Placental epithelial cell (primary cell): ENCODE data around the gene HACD2. TPM values are rescaled to one million over a fixed set of nuclear protein-coding genes. Genes with fewer than 3 reads are reported as not detected.

Experiments
- total RNA-seq: library from RNA; depleted of rRNA; stranded (reverse); fragments of >200 nt; gene quantifications from 2 replicates; pipeline ENCODE4 v1.2.3, GENCODE V29; 2012

HACD2 gene
- 95.4 and 123 TPM in 2 replicates for total RNA-seq

DNA sequence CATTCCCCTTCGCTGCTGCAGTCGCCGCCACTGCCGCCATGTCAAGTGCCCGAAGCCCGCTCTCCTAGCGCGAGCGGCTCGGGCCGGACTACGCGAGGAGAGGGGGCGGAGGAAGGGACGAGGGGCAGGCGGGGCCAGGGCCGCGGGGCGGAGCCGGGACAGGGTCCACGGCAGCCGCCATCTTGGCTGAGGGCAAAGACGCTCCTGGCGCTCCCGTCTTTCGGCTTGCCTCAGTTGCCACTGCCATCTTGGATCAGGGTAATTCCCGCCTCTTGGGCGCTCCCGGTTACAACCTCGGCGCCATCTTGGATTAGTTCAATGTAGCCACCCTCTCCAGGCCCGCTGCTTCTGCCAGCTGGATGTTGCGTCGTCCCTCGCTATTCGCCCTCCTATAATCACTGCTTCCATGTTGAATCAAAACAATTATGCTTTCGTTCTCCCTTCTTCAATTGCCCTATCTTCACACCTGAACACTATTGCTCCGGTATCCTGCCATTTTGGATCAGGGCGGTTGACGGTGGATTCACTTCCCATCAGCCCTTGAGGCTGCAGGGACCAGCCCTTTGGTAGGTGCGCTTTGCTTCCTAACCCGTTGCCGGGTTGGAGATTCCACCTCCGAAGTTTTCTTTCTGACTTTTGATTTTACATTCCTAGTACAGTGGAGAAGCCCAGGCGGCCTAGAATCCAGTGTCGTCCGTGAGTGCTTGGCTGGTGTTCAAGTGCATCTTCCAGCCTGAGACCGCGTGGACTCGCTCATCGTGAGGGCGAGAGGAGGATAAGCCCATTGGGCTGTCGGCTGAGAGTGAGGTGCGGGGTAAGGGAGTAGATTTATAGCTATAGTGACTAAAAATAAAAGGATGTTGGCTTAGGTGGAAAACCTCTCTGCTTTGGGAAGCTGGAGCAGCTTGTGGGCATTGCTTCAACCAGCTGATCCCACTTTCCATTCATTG is at the start of gene HACD2:
TSS of gene HACD2 (minus strand) at position 66 of the 950 bp plus-strand sequence. CDS start at position 40, 26 bp downstream.

DNA sequence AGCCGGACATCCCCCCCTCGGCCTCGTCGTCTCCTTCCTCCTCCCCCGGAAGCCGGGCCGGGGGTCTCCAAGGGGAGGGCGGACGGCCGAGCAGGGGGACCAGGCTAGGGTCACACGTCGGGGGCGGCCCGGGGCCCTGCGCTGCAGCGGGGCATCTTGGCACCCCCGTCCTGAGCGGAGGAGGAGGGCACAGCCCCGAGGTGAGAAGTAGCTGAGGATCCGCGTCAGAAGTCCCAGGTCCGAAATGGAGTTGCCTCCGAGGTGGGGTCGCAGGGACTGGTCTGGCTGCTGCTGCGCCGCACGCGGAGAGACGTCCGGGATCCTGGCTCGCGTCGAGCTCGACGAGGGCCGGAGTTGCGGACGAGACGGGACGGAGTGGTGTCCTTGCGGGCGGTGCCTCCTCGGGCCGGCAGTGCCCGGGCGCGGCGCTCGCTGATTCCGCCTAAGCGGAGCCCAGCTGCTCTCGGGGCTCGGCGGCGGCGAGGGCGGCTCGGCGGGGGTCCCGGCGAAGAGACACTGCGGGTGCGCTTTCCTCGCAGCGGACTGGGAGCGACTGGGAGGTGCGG is 136.2 kb downstream of the HACD2 start, which contains the start of gene ADCY5:
TSS of gene ADCY5 (minus strand) at position 555 of the 566 bp plus-strand sequence. CDS start at position 10, 545 bp downstream.

Other genes with a start within 250 kb of the HACD2 start
- under 0.01 and 0.87 TPM in 2 replicates for gene ADCY5, start 136.0 kb downstream of the HACD2 start, total RNA-seq